Measurements from ENCODE around the gene CC2D1A.

The CC2D1A gene

GRCh38 chr19:13864046-13864666 is 41.8 kb upstream of the CC2D1A start:
- DNase-seq (ENCODE audit: low read depth): no peak
- H3K4me3 ChIP-seq (ENCODE audit: low read length): no peak overlapping the region
- no peak for TF ChIP-seq CTCF (IDR thresholded peaks at IDR 0.05; ENCODE audit: insufficient read depth, low read depth, low read length, missing control alignments)

GRCh38 chr19:13864667-13865570 is 41.1 kb upstream of the CC2D1A start:
- no peak for TF ChIP-seq CTCF (IDR thresholded peaks at IDR 0.05; ENCODE audit: insufficient read depth, low read depth, low read length, missing control alignments)
- peak overlapping the region; percentile 39 for H3K4me3 ChIP-seq (ENCODE audit: low read length)
- DNase-seq (ENCODE audit: low read depth): no peak

GRCh38 chr19:13865571-13866462 is 40.2 kb upstream of the CC2D1A start:
- TF ChIP-seq CTCF (IDR thresholded peaks at IDR 0.05; ENCODE audit: insufficient read depth, low read depth, low read length, missing control alignments): no peak
- DNase-seq (ENCODE audit: low read depth): no peak
- H3K4me3 ChIP-seq (ENCODE audit: low read length): peak overlapping the region; percentile 39

GRCh38 chr19:13866463-13867046 is 39.4 kb upstream of the CC2D1A start:
- peak overlapping the region; percentile 39 for H3K4me3 ChIP-seq (ENCODE audit: low read length)
- no peak for TF ChIP-seq CTCF (IDR thresholded peaks at IDR 0.05; ENCODE audit: insufficient read depth, low read depth, low read length, missing control alignments)
- DNase-seq (ENCODE audit: low read depth): no peak

- TF ChIP-seq CTCF (IDR thresholded peaks at IDR 0.05; ENCODE audit: insufficient read depth, low read depth, low read length, missing control alignments): no peak
- H3K4me3 ChIP-seq (ENCODE audit: low read length): no peak overlapping the region
- no peak for DNase-seq (ENCODE audit: low read depth)
Observed at GRCh38 chr19:13868663-13869062, 37.3 kb upstream of the CC2D1A start.

GRCh38 chr19:13869281-13869680 is 36.7 kb upstream of the CC2D1A start:
- no peak for TF ChIP-seq CTCF (IDR thresholded peaks at IDR 0.05; ENCODE audit: insufficient read depth, low read depth, low read length, missing control alignments)
- no peak for DNase-seq (ENCODE audit: low read depth)
- H3K4me3 ChIP-seq (ENCODE audit: low read length): no peak overlapping the region

All from epithelial cell of esophagus (primary cell).